ENCODE data around the gene IGFBP7. TPM values are rescaled to one million over a fixed set of nuclear protein-coding genes. Genes with fewer than 3 reads are reported as not detected.

The IGFBP7 gene, protein sequence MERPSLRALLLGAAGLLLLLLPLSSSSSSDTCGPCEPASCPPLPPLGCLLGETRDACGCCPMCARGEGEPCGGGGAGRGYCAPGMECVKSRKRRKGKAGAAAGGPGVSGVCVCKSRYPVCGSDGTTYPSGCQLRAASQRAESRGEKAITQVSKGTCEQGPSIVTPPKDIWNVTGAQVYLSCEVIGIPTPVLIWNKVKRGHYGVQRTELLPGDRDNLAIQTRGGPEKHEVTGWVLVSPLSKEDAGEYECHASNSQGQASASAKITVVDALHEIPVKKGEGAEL
- total RNA-seq (100 to 1,000 TPM in 1 of 2 donors, 10 to 100 TPM in 1; 60.5 to 195 TPM), polyA plus RNA-seq (100 to 1,000 TPM; 215 to 216 TPM)

- H3K27ac ChIP-seq (ENCODE audit: low read depth in 1 of 2, low read length in 2 of 2): peak within 1 kb of the TSS; percentile 78 to 84
- no peaks in the 10 kb centered on the region for H3K9me3 ChIP-seq (ENCODE audit: control insufficient read depth in 4 of 4, low read length in 3 of 4)
- H3K4me3 ChIP-seq (ENCODE audit: low read depth in 1 of 3, low read length in 3 of 3): peak within 1 kb of the TSS; percentile 24 to 69 (median 51)
- peak; percentile 35 for DNase-seq (ENCODE audit: low spot score)
- TF ChIP-seq, protein P1, sequence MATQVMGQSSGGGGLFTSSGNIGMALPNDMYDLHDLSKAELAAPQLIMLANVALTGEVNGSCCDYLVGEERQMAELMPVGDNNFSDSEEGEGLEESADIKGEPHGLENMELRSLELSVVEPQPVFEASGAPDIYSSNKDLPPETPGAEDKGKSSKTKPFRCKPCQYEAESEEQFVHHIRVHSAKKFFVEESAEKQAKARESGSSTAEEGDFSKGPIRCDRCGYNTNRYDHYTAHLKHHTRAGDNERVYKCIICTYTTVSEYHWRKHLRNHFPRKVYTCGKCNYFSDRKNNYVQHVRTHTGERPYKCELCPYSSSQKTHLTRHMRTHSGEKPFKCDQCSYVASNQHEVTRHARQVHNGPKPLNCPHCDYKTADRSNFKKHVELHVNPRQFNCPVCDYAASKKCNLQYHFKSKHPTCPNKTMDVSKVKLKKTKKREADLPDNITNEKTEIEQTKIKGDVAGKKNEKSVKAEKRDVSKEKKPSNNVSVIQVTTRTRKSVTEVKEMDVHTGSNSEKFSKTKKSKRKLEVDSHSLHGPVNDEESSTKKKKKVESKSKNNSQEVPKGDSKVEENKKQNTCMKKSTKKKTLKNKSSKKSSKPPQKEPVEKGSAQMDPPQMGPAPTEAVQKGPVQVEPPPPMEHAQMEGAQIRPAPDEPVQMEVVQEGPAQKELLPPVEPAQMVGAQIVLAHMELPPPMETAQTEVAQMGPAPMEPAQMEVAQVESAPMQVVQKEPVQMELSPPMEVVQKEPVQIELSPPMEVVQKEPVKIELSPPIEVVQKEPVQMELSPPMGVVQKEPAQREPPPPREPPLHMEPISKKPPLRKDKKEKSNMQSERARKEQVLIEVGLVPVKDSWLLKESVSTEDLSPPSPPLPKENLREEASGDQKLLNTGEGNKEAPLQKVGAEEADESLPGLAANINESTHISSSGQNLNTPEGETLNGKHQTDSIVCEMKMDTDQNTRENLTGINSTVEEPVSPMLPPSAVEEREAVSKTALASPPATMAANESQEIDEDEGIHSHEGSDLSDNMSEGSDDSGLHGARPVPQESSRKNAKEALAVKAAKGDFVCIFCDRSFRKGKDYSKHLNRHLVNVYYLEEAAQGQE (IDR thresholded peaks at IDR 0.05): no peak
- TF ChIP-seq RAD21 (IDR thresholded peaks at IDR 0.05): no peak
- no peak for TF ChIP-seq ZBTB33 (IDR thresholded peaks at IDR 0.05)
- TF ChIP-seq CTCF (IDR thresholded peaks at IDR 0.05; ENCODE audit: low read depth, low read length, missing input control): no peak
- TF ChIP-seq ATF3 (IDR thresholded peaks at IDR 0.05): no peak
- TF ChIP-seq FOXA2 (IDR thresholded peaks at IDR 0.05): no peak
- TF ChIP-seq, protein P2, sequence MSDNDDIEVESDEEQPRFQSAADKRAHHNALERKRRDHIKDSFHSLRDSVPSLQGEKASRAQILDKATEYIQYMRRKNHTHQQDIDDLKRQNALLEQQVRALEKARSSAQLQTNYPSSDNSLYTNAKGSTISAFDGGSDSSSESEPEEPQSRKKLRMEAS (IDR thresholded peaks at IDR 0.05): no peak
- TF ChIP-seq HNF4A (conservative IDR thresholded peaks at IDR 0.05): no peak
- no peak for TF ChIP-seq HNF4G (IDR thresholded peaks at IDR 0.05)
- no peak for TF ChIP-seq EGR1 (IDR thresholded peaks at IDR 0.05; ENCODE audit: low read depth in 2 of 2)
- no peak for TF ChIP-seq FOXA1 (IDR thresholded peaks at IDR 0.05)
- no peak for TF ChIP-seq TAF1 (conservative IDR thresholded peaks at IDR 0.05)
- no peak for TF ChIP-seq NR2F2 (IDR thresholded peaks at IDR 0.05)
- TF ChIP-seq GABPA (IDR thresholded peaks at IDR 0.05 in 1 of 2, conservative IDR thresholded peaks at IDR 0.05 in 1 of 2): no peak
- no peak for TF ChIP-seq SP1 (IDR thresholded peaks at IDR 0.05)
- no peak for TF ChIP-seq YY1 (IDR thresholded peaks at IDR 0.05)
- H3K36me3 ChIP-seq (ENCODE audit: control insufficient read depth in 4 of 4, insufficient read depth in 3 of 4, low read depth in 1 of 4, low read length in 3 of 4): no peaks in the 10 kb centered on the region
- H3K9ac ChIP-seq (ENCODE audit: low read depth in 1 of 2, low read length in 2 of 2): peak within 1 kb of the TSS in 1 of 2 donors; percentile 49
- peaks cover 0 to 4% (median 2%) of the 10 kb centered on the region in 4 donors for H3K27me3 ChIP-seq (ENCODE audit: control insufficient read depth in 4 of 4, insufficient read depth in 4 of 4, low read length in 3 of 4)
- WGBS: 4% methylated on average over 101 of the region's 101 CpGs
- peaks cover 0 to 19% (median 10%) of the 10 kb centered on the region in 4 donors for H3K4me1 ChIP-seq (ENCODE audit: control insufficient read depth in 4 of 4, insufficient read depth in 4 of 4, low read length in 3 of 4)
These were observed at the start of gene IGFBP7 for GRCh38 chr4:57109847-57110639. TSS of gene IGFBP7 (minus strand) at chr4:57110385. CDS start at chr4:57110351, 34 bp downstream.

All from liver (tissue), 9 donors.